A673 (cell line): ENCODE data around the gene HOXA5.

Source experiments
- EZH2 ChIP-seq: fragments of 200-600 bp; sonication (generic); IDR thresholded peaks from 2 replicates; pipeline ENCODE4 v1.6.1; 2017; ENCODE audit warnings: borderline replicate concordance, low read depth, mild to moderate bottlenecking, mixed read lengths, antibody characterized with exemption, low read length; ENCODE audit not compliant: poor library complexity, severe bottlenecking
- TF ChIP-seq, protein P1 (sequence below): fragments of 300-800, 200-600 bp; sonication (generic); conservative IDR thresholded peaks from 2 replicates; pipeline ENCODE4 v1.5.1; 2017; ENCODE audit warnings: low read depth, mild to moderate bottlenecking, antibody characterized with exemption, low read length, moderate library complexity, mixed read lengths

DNA sequence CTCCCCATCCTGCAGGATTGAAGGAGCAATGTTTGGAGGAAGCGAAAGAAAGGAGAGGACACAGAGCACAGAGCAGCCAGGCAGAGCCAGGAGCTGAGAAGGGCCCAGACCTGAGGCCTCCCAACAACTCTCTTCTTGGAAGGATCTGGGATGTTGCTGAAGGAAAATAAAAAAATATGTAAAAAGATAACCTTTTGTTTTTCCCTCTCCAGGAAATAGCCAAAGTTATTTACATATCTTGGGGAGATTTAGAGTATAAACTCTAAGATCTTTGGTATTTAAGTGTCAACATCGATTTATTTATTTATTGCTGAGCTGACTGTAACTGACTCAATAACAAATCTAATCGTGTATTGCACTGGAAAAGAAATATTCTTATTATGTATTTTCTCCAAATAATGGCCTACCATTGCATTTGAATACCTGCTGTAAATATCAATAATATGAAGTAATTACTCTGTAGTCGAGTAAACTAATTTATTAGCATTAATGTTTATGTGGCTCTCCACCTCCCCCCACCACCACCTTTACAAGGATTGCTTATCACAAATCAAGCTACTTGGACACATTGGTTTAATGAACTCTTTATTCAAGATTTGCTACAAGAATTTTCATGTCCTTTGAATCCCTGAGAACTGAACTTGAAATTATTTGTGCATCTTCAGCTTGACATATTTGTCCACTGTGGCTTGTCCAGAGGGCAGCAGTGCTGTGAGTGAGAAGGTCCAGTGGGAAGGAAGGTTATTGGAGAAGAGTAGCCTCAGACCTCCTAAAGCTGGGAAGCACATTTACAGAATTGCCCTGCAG is 43.4 kb upstream of the HOXA5 start:
- TF ChIP-seq, protein P1, sequence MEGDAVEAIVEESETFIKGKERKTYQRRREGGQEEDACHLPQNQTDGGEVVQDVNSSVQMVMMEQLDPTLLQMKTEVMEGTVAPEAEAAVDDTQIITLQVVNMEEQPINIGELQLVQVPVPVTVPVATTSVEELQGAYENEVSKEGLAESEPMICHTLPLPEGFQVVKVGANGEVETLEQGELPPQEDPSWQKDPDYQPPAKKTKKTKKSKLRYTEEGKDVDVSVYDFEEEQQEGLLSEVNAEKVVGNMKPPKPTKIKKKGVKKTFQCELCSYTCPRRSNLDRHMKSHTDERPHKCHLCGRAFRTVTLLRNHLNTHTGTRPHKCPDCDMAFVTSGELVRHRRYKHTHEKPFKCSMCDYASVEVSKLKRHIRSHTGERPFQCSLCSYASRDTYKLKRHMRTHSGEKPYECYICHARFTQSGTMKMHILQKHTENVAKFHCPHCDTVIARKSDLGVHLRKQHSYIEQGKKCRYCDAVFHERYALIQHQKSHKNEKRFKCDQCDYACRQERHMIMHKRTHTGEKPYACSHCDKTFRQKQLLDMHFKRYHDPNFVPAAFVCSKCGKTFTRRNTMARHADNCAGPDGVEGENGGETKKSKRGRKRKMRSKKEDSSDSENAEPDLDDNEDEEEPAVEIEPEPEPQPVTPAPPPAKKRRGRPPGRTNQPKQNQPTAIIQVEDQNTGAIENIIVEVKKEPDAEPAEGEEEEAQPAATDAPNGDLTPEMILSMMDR: no peak
- peak; percentile 29 for TF ChIP-seq EZH2
